HepG2 (cell line): ENCODE measurements around the gene DUS1L. TPM values are rescaled to one million over a fixed set of nuclear protein-coding genes. Genes with fewer than 3 reads are reported as not detected.

ENCODE experiments used
- ATF7-NPFF ChIP-seq: sonication (generic); formaldehyde crosslinking; IDR thresholded peaks from 2 replicates; pipeline ENCODE4 v1.8.1; 2023; ENCODE audit warnings: mild to moderate bottlenecking, low read depth, missing genetic modification reagents, moderate library complexity
- BRCA1 ChIP-seq: sonication (generic); formaldehyde crosslinking; IDR thresholded peaks from 2 replicates; pipeline ENCODE4 v1.4.0; 2020; ENCODE audit warnings: missing genetic modification reagents
- CBX1 ChIP-seq: IDR thresholded peaks from one replicate; pipeline ENCODE4 v1.6.1; 2016; ENCODE audit warnings: antibody characterized with exemption, low read depth
- EHMT2 ChIP-seq: fragments of 200-600 bp; sonication (generic); IDR thresholded peaks from 2 replicates; pipeline ENCODE4 v1.7.0; 2017; ENCODE audit warnings: antibody characterized with exemption, low read depth, low read length, borderline replicate concordance
- FLYWCH1 ChIP-seq: sonication (generic); formaldehyde crosslinking; IDR thresholded peaks from 2 replicates; pipeline ENCODE4 v1.8.1; 2023; ENCODE audit warnings: mild to moderate bottlenecking, missing genetic modification reagents
- FOXC1 ChIP-seq: sonication (generic); formaldehyde crosslinking; IDR thresholded peaks from 2 replicates; pipeline ENCODE4 v1.8.0; 2022; ENCODE audit warnings: mild to moderate bottlenecking, missing genetic modification reagents, borderline replicate concordance
- HNRNPK ChIP-seq: fragments of 200-400 bp; formaldehyde crosslinking; IDR thresholded peaks from 2 replicates; pipeline ENCODE4 v1.6.1; 2018; ENCODE audit warnings: low read length, low read depth, moderate library complexity, mild to moderate bottlenecking; ENCODE audit not compliant: poor library complexity, severe bottlenecking
- ISL2 ChIP-seq: sonication (generic); formaldehyde crosslinking; IDR thresholded peaks from 2 replicates; pipeline ENCODE4 v1.5.0; 2020; ENCODE audit warnings: missing genetic modification reagents
- KDM5B ChIP-seq: sonication (generic); formaldehyde crosslinking; IDR thresholded peaks from 2 replicates; pipeline ENCODE4 v1.4.0; 2020; ENCODE audit warnings: missing genetic modification reagents, mild to moderate bottlenecking, borderline replicate concordance
- MATR3 ChIP-seq: sonication (generic); formaldehyde crosslinking; IDR thresholded peaks from 2 replicates; pipeline ENCODE4 v1.4.0; 2020; ENCODE audit warnings: missing genetic modification reagents
- PAWR ChIP-seq: sonication (generic); formaldehyde crosslinking; IDR thresholded peaks from 2 replicates; pipeline ENCODE4 v1.4.0; 2020; ENCODE audit warnings: missing genetic modification reagents, mild to moderate bottlenecking, borderline replicate concordance
- SNAI1 ChIP-seq: sonication (generic); formaldehyde crosslinking; IDR thresholded peaks from 2 replicates; pipeline ENCODE4 v1.5.0; 2020; ENCODE audit warnings: mild to moderate bottlenecking, missing genetic modification reagents, borderline replicate concordance
- TEAD3 ChIP-seq: optimal IDR thresholded peaks from 2 replicates; pipeline ENCODE3; 2016; ENCODE audit warnings: borderline replicate concordance
- ZKSCAN8 ChIP-seq: IDR thresholded peaks from 2 replicates; pipeline ENCODE4 v1.6.1; 2016; ENCODE audit warnings: borderline replicate concordance, missing genetic modification reagents, missing compliant biosample characterization
- ZNF256 ChIP-seq: sonication (generic); formaldehyde crosslinking; conservative IDR thresholded peaks from 2 replicates; pipeline ENCODE4 v1.4.0; 2020; ENCODE audit warnings: missing genetic modification reagents
- ZNF350 ChIP-seq: sonication (generic); formaldehyde crosslinking; IDR thresholded peaks from 2 replicates; pipeline ENCODE4 v1.4.0; 2020; ENCODE audit warnings: mild to moderate bottlenecking, low read depth, missing genetic modification reagents, borderline replicate concordance
- ZNF891 ChIP-seq: sonication (generic); formaldehyde crosslinking; IDR thresholded peaks from 2 replicates; pipeline ENCODE4 v1.5.0; 2020; ENCODE audit warnings: mild to moderate bottlenecking, missing genetic modification reagents
- ZSCAN30 ChIP-seq: sonication (generic); formaldehyde crosslinking; IDR thresholded peaks from 2 replicates; pipeline ENCODE4 v1.5.0; 2020; ENCODE audit warnings: mild to moderate bottlenecking, missing genetic modification reagents
- polyA plus RNA-seq, 8 experiments: library from polyadenylated mRNA; depleted of rRNA in 3 of 8; stranded (reverse) in 7 of 8; unstranded in 1 of 8; fragments of >200 nt; fragmentation: Illumina TruSeq in 4 of 8; extraction: Trizol in 4 of 8; gene quantifications; 2 replicates each; pipeline versions ENCODE4 v1.2.1 to v1.2.3, GENCODE V29; 2011 to 2016; ENCODE audit warnings: low read depth in 4 of 8, missing spikeins in 1 of 8, mixed read lengths in 1 of 8; ENCODE audit not compliant: insufficient read depth in 1 of 8
- total RNA-seq, 5 experiments: library from RNA; depleted of rRNA; stranded (reverse); fragments of >200 nt; fragmentation: Illumina TruSeq; extraction: Trizol; gene quantifications; 2 replicates each; pipeline ENCODE4 v1.2.3, GENCODE V29; 2016; ENCODE audit warnings: low read depth in 1 of 5
- TF ChIP-seq, protein P1 (sequence below): sonication (generic); formaldehyde crosslinking; IDR thresholded peaks from 2 replicates; pipeline ENCODE4 v1.4.0; 2020; ENCODE audit warnings: low read depth, mild to moderate bottlenecking, missing genetic modification reagents
- TF ChIP-seq, protein P2 (sequence below): sonication (generic); formaldehyde crosslinking; IDR thresholded peaks from 2 replicates; pipeline ENCODE4 v1.8.0; 2022; ENCODE audit warnings: missing genetic modification reagents, low read depth, mild to moderate bottlenecking, borderline replicate concordance
- TF ChIP-seq, protein P3 (sequence below): sonication (generic); formaldehyde crosslinking; IDR thresholded peaks from 2 replicates; pipeline ENCODE4 v1.5.0; 2020; ENCODE audit warnings: mild to moderate bottlenecking, missing genetic modification reagents
- TF ChIP-seq, protein P4 (sequence below): sonication (generic); formaldehyde crosslinking; IDR thresholded peaks from 2 replicates; pipeline ENCODE4 v1.5.0; 2020; ENCODE audit warnings: mild to moderate bottlenecking, missing genetic modification reagents, borderline replicate concordance

The DUS1L gene
- total and polyA plus RNA-seq, 2 of the 13 experiments (the other 11 are each of a cell fraction or from before 2014, with no cell fraction given) = 81.0 to 109 TPM

DNA sequence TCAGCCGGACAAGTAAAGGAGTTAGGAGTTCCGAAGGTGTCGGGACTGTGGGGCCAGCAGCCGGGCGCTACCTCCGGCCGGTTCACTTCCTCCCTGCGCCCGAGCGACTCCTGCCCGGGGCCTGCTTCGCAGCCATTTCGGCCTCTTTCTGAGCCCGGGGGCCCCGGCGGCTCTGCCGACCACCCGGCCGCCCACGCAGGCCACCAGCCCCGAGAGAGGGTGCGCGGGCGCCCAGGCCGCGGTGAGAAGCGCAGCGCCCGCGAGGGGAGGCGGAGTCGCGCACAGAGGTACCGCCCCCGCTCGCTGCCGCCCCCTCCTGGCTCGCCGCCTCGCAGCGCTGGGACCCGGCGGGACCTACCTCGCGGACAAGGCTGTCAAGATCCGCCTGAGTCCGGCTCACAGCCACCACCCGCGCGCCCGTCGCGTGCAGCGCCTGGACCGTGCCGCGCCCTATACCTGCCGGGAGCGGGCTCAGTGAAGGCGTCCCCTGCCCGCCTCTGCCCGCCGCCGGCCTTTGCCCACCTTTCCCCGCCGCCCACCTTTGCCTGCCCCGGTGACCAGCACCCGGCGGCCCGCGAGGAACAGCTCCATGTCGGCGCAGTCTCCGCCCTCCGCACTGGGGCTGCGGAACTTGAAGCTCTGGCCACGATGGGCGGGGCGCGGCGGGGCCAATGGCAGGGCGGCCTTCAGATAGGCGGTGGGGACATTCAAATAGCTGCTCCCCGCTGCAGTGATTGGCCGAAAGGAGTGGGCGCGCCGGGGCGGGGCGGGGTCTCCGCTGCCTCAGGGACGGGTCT lies 28.3 kb downstream of the DUS1L start, which contains the start of gene DCXR (continued):
- TF ChIP-seq CBX1 (peak; percentile 70), FOXC1 (peak; percentile 87), ZSCAN30 (CRISPR knock-in tag) (0 out of 2 replicates have a peak, but pooled peaks have one; percentile 57), ZKSCAN8 (peak; percentile 14; the same call in 1 of the 2 replicates), ZNF891 (CRISPR knock-in tag) (peak; percentile 98), HNRNPK (peak; percentile 74), ZNF256 (CRISPR knock-in tag) (no peak), FLYWCH1 (CRISPR knock-in tag) (no peak), MATR3 (no peak), ZNF350 (peak; percentile 39; the same call in 1 of the 2 replicates), SNAI1 (no peak), TEAD3 (CRISPR knock-in tag) (no peak), BRCA1 (CRISPR knock-in tag) (no peak), ISL2 (CRISPR knock-in tag) (no peak; the same call in 1 of the 2 replicates), KDM5B (peak; percentile 94), EHMT2 (no peak), PAWR (CRISPR knock-in tag) (0 out of 2 replicates have a peak, but pooled peaks have one; percentile 51), ATF7-NPFF (CRISPR knock-in tag) (peak; percentile 91; the same call in 1 of the 2 replicates)
- TF ChIP-seq, protein P1, sequence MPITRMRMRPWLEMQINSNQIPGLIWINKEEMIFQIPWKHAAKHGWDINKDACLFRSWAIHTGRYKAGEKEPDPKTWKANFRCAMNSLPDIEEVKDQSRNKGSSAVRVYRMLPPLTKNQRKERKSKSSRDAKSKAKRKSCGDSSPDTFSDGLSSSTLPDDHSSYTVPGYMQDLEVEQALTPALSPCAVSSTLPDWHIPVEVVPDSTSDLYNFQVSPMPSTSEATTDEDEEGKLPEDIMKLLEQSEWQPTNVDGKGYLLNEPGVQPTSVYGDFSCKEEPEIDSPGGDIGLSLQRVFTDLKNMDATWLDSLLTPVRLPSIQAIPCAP (CRISPR knock-in tag) = no peak
- TF ChIP-seq, protein P2, sequence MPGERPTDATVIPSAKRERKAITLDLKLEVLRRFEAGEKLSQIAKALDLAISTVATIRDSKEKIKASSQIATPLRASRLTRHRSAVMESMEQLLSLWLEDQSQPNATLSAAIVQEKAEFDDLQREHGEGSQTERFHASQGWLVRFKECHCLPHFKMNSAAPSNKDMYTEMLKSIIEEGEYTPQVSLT = no peak; the same call in 1 of the 2 replicates
- TF ChIP-seq, protein P3, sequence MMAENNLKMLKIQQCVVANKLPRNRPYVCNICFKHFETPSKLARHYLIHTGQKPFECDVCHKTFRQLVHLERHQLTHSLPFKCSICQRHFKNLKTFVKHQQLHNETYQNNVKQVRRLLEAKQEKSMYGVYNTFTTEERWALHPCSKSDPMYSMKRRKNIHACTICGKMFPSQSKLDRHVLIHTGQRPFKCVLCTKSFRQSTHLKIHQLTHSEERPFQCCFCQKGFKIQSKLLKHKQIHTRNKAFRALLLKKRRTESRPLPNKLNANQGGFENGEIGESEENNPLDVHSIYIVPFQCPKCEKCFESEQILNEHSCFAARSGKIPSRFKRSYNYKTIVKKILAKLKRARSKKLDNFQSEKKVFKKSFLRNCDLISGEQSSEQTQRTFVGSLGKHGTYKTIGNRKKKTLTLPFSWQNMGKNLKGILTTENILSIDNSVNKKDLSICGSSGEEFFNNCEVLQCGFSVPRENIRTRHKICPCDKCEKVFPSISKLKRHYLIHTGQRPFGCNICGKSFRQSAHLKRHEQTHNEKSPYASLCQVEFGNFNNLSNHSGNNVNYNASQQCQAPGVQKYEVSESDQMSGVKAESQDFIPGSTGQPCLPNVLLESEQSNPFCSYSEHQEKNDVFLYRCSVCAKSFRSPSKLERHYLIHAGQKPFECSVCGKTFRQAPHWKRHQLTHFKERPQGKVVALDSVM = peak; percentile 64
- TF ChIP-seq, protein P4, sequence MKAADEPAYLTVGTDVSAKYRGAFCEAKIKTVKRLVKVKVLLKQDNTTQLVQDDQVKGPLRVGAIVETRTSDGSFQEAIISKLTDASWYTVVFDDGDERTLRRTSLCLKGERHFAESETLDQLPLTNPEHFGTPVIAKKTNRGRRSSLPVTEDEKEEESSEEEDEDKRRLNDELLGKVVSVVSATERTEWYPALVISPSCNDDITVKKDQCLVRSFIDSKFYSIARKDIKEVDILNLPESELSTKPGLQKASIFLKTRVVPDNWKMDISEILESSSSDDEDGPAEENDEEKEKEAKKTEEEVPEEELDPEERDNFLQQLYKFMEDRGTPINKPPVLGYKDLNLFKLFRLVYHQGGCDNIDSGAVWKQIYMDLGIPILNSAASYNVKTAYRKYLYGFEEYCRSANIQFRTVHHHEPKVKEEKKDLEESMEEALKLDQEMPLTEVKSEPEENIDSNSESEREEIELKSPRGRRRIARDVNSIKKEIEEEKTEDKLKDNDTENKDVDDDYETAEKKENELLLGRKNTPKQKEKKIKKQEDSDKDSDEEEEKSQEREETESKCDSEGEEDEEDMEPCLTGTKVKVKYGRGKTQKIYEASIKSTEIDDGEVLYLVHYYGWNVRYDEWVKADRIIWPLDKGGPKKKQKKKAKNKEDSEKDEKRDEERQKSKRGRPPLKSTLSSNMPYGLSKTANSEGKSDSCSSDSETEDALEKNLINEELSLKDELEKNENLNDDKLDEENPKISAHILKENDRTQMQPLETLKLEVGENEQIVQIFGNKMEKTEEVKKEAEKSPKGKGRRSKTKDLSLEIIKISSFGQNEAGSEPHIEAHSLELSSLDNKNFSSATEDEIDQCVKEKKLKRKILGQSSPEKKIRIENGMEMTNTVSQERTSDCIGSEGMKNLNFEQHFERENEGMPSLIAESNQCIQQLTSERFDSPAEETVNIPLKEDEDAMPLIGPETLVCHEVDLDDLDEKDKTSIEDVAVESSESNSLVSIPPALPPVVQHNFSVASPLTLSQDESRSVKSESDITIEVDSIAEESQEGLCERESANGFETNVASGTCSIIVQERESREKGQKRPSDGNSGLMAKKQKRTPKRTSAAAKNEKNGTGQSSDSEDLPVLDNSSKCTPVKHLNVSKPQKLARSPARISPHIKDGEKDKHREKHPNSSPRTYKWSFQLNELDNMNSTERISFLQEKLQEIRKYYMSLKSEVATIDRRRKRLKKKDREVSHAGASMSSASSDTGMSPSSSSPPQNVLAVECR = peak; percentile 100
